GM18517 (cell line): Measurements from ENCODE around the gene PREX1.

Experiments
- ATAC-seq: cut with Tn5 transposase; IDR thresholded peaks from one replicate; pipeline ENCODE4 v1.9.1; 2021; ENCODE audit warnings: mild to moderate bottlenecking, moderate library complexity; ENCODE audit not compliant: unreplicated experiment

PREX1 gene

DNA sequence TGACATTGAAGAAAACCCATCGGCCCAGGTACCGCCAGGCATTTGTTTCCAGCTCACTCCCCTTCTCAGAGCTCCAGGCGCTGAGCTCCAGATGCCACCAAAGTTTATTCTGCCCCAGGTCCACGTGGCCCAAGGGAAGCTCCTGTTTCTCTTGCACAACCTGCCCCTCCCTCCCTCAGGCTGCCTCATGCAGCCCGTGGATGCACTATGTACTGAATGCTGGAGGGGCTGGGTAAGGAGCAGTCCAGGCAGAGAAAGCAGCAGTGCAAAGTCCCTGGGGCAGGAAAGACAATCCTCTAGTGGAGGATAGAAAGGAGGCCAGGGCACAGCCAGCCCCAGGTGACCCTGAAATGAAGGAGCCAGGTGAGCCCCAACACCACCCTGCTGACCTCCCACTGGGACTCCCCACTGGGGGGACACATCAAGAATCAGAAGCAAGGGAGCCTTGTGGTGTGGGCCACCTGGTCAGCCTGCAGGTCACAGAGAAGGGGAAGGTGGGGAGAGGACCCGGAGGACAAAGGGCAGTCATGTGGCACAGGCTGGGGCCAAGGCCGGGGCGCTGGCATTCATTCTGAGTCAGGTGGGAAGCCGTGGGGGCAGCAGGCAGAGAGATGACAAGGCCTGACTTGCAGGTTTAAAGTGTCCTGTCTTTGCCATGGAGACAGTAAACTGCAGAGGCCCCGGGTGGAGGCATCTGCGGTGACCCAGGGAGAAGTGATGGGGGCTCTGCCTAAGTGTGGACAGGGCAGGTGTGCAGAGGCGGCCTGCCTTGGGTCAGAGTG, 230.1 kb downstream of the PREX1 start:
- ATAC-seq, result no peak

DNA sequence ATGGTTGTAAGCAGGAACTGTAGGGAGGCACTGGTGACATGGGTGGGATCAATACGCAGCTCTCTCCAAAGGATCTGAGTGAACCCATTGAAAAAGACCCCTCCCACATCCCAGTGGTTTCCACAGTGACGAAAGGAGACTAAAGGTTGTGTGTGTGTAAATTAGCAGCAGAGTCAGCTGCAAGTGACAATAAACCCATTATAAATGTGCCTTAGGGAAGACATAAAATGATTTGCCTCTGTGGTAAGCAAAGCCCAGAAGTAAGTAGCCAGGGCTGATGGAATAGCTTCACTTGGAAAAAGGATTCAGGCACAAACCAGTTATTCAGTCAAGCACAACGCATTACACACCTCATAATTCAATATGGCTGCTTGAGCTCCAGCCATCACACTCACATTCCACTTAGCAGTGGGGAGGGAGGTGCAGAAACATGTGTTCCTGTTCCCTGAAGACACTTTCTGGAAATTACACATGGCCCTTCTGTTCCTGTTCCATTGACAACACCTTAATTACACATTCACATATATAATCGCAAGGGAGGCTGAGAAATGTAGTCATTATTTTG, 231.4 kb downstream of the PREX1 start:
- ATAC-seq, result no peak

DNA sequence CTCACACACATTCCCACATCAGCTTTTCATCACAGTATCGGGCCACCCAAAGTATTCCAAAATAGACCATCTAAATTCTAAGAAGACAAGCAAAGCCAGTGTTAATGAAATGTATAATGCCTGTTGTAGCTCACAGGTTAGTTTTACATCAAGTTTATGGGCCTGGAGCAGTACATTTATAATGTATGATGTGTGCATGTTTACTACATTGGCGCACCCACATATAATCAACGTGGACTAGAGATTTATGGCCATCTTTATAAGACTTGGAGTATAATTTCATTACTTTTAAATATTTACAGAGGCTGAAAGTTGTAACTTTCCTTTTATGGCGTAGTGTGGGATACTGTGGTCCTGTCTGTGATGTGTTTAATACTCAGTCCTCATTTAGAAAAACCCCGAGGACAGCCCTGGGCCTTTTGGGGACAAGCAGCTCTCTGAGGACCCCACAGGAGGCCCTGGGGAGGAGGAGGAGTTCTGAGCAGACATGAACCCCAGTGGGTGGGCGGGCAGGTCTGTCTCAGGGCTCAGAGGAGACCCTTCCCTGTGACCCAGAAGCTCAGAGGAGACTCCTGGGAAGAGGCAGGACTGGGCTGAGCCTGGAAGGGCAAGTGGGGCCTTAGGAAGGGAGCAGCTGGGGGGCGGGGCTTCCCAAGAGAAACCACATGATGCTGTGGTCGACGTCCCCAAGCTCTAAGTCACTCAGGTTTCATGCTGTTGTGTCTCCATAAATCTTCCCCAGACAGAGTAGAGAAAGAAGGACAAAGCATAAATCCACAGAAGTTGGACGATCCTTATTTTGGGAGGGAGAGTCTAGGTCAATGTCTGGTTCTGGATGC, 232.1 kb downstream of the PREX1 start:
- no peak for ATAC-seq

DNA sequence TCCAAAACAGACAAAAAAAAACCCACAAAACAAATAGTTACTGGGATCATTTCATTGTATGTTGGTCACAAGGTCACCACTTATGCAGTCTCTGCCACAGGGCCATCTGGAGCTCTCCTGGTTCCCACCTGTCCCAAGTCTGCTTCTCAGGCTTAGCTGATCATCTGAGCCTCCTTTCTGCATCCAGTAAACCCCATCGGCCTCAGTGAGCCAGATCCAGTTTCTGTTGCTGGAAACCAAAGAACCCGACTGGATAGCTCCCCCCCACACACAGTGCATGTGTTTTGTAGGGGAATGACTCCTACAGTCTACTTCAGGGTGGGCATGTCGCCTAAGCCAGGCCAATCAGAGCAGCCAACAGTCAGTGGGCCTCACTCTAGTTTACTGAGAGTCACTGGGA, 233.3 kb downstream of the PREX1 start:
- no peak for ATAC-seq

DNA sequence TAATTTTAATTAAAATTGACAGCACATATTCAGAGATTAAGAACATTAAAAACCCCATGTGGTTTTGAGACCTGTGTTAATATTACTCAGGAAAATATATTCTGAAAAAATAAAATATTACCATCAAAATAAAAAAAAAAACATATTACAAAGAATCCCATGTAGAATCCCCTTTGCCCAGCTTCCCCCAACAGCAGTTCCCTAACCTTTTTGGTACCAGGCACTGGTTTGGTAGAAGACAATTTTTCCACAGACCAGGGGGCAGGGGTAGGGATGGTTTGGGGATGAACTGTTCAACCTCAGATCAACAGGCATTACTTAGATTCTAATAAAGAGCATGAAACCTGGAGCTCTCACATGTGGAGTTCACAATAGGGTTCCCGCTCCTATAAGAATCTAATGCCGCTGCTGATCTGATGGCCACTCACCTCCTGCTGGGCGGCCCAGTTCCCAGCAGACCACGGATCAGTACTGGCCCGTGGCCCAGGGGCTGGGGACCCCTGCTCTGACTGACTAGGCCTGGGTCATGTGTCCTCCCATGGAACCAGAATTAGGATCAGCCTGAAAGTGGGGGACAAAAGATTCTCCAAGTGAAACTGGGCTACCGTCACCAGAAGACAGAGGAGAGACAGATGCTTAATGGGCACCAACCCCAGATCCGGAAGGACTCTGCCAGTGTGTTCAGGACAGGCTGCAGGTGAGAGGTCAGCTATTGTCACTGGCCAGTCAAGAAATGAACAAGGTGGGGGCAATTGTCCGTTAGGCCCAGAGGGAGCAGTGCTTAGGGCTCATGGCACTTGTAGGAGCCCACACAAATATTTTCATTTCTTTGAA, 235.5 kb downstream of the PREX1 start:
- ATAC-seq, result no peak

DNA sequence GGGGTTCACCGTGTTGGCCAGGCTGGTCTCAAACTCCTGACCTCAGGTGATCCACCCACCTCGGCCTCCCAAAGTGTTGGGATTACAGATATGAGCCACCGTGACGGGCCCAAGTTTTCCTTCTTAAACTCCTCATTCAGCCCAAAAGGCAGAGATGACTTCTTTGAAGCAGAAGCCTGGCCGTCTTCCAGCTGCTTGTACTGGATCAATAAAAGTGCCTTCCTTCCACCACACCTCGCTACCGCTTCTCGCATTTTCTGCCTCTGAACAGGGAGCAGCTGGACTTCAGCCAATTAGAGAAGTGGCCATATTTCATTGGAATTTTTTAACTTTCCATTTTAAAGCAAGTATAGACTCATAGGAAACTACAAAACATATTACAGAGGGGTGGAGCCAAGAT, 241.1 kb downstream of the PREX1 start:
- ATAC-seq, result no peak

DNA sequence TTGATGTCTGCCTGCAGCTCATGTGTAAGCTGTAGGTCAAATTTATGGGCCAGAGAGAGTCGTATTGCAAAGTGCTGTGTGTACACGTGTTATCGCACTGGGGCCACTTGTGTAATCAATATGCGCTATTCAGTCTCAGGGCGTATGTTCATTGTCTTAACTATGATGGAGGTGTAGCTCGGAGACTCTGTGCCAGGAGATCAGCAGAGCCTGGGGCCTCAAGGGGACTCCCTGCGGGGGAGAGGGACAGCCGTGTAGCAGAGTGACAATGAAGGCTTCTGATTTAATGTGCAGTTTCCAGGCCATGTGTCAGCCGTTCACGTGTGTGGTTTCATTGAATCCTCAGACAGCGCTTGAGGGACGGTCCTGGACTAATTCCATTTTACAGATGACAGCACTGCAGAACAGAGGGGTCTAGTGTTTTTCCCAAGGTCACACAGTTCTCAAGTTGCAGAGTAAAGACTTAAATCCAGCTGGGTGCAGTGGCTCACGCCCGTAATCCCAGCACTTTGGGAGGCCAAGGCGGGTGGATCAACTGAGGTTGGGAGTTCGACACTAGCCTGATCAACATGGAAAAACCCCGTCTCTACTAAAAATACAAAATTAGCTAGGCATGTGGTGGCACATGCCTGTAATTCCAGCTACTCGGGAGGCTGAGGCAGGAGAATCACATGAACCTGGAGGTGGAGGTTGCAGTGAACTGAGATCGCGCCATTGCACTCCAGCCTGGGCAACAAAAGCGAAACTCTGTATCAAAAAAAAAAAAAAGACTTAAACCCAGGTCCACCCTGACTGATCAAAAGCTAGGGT, 242.5 kb downstream of the PREX1 start:
- no peak for ATAC-seq

DNA sequence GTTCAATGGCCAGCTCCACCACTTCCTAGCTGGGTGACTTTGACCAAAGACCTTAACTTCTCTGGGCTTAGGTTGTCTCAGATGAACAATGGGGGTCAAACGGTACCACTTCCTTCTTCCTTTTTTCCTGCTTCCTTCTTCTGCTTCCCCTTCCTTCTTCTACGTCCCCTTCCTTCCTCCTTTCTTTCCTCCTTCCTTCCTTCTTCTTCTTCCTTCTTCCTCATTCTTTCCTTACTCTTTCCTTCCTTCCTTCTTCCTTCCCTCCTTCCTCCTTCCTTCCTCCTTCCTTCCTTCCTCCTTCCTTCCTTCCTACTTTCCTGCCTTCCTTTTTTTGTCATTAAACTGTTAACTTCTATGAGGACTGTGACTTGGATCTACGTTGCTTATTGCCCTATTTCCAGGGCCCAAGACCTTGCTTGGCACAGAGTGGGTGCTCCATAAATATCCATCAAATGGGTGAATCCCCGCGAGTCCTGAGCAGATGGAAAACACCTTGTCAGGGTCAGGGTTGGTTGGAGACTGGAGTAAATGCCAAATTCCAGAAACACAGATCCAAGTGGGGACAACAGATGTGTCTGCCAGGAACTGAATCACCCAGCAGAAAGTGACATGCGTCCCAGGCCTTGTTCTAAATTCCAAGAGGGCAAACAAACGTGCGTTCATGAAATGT, 243.3 kb downstream of the PREX1 start:
- ATAC-seq, result no peak

DNA sequence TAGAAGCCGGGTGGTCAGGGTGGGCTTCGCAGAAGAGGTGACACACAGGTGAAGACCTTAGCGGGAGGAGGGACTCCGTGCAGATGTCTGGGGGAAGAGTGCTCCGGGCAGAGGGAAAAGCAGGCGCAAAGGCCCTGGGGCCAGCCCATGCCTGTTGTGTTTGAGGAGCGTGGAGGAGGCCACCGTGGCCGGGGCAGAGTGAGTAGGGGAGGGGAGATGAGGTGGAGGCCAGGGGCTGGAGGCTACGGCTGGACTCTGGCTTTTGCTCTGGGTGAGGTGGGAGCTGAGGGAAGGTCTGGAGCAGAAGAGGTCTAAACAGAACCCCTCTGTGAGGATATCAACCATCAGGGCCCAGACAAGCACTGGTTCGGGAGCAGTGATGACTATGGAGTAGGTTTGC, 244.0 kb downstream of the PREX1 start:
- no peak for ATAC-seq

DNA sequence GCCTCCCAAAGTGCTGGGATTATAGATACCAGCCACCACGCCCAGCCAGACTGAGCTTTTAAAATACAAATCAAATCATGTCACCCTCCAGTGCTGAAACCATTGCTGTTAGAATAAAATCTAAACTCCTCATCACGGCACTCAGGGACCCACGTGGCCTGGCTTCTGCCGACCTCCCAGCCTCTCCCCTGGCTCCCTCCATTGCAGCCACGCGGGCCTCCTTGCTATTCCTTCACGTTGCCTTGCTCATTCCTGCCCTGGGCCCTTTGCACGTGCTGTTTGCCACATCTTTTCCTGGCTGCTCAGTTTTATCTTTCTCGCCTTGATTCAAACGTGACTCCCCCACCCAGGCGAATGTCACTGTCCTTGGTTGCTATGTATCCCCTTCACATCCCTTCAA, 244.6 kb downstream of the PREX1 start:
- ATAC-seq, result no peak

DNA sequence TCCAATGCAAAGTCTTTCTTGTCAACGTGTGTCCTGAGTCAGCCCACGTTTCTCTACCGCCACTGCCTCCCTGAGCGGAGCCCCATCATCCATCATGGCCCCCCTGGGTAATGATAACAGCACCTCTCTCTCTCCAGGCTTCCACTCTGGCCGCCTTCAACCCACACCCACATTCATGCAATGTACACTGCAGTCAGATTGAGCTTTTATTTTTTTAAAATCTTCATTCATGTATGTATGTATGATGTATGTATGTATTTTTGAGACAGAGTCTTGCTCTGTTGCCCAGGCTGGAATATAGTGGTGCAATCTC, 245.2 kb downstream of the PREX1 start:
- ATAC-seq, result no peak

DNA sequence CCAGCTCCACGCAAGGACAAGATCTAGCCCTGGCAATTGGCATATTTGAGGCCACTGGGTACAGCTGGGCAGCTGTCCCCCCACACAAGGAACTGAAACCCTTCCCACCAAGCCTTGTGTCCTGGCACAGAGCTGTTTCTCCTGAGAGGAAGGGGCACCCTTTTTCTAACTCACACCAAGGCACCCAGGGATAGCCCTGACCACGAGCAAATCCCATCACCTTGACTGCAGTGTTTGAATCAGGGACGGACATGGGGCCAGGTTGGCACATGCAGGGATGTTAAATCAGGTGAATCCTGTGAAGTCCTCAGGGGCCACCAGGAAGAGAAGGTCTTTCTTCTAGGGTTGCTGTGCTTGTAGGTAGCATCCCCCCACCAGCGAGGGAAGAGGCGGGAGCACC, 246.6 kb downstream of the PREX1 start:
- no peak for ATAC-seq

DNA sequence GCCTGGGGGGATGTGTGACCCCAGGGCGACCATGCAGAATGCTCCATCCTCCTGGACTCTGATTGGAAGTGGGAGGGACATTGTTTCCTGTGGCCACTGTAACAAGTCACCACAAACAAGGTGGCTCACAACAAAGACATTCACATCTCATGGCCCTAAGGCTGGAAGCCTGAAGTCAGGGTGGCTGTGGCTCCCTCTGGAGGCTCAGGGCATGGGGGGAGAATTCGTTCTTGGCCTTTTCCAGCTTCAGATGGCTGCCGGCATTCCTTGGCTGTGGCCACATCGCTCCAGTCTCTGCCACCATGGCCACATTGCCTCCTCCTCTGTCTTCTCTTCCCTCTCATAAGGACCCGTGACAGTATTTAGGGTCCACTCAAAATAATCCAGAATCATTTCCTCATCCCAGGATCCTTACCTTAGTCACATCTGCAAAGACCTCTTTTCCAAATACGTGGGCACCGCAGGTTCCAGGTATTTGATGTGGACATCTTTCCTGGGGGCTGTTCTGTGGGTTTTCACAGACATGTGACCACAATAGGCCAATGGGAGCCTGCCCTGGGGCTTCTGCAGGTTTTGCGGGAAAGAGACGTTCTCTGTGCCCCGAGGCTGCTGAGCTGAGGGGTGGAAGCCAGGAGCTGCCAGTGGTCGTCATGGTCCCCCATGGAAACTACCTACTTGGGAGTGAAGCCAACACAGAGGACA, 249.3 kb downstream of the PREX1 start:
- ATAC-seq, result no peak

DNA sequence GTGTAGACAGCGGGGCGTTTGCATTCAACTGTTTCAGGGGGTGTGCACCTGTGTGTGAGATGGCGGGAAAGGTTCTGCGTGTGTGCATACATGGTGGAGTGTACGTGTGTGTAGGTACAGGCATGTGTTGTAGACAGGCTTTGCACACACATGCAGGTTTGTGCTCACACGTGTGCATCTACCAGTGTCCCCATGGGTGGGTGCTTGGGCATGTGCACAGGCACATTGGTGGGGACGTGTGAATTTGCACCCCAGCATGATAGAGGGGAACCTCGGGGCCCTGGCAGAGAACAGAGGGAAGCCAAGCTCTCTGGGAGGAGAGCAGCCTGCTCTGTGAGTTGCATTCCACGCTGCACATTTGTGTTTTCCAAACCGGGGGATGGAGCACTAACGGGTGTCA, 250.2 kb downstream of the PREX1 start:
- ATAC-seq, result no peak

DNA sequence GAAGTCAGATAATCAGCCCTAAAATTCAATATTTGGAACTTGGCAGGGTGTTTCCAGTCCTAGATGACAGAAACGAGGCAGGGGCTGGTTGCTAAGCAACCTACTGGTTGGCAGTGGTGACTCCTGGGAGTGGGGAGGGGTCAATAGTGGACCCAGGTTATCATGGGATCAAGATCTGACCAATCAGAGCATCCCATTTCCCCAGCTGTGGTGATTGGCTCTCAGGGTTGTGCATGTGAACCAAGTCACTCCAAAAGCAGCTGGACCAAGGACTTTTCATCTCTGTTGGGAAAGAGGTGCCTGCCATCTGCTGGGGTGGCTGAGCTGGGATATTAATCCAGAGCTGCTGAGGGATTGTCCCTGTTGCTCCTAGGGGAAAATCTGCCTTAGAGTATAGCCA, 253.4 kb downstream of the PREX1 start:
- no peak for ATAC-seq
